Measurements from ENCODE around the gene MAP2K5.

MAP2K5 gene

GRCh38 chr15:67521783-67522568 lies 20.5 kb upstream of the MAP2K5 start:
- DNase-seq (ENCODE audit: low spot score) = no peak

GRCh38 chr15:67523330-67523729 lies 19.2 kb upstream of the MAP2K5 start:
- no peak for DNase-seq (ENCODE audit: low spot score)

GRCh38 chr15:67524235-67524634 lies 18.3 kb upstream of the MAP2K5 start:
- no peak for DNase-seq (ENCODE audit: low spot score)

GRCh38 chr15:67528513-67528912 lies 14.0 kb upstream of the MAP2K5 start:
- no peak for DNase-seq (ENCODE audit: low spot score)

- DNase-seq (ENCODE audit: low spot score) = no peak
Measured at GRCh38 chr15:67531379-67531914, 11.1 kb upstream of the MAP2K5 start.

- no peak for DNase-seq (ENCODE audit: low spot score)
Measured at GRCh38 chr15:67533873-67534272, 8.6 kb upstream of the MAP2K5 start.

- no peak for DNase-seq (ENCODE audit: low spot score)
Measured at GRCh38 chr15:67534360-67534759, 8.1 kb upstream of the MAP2K5 start.

- no peak for DNase-seq (ENCODE audit: low spot score)
Measured at GRCh38 chr15:67537771-67538170, 4.7 kb upstream of the MAP2K5 start.

- DNase-seq (ENCODE audit: low spot score) = peak; percentile 59
Measured at GRCh38 chr15:67543348-67543718, 830 bp downstream of the MAP2K5 start.

- no peak for DNase-seq (ENCODE audit: low spot score)
Measured at GRCh38 chr15:67544475-67544874, 2.0 kb downstream of the MAP2K5 start.

- DNase-seq (ENCODE audit: low spot score) = no peak
Measured at GRCh38 chr15:67545864-67546263, 3.4 kb downstream of the MAP2K5 start.

- DNase-seq (ENCODE audit: low spot score) = no peak
Measured at GRCh38 chr15:67547064-67547463, 4.6 kb downstream of the MAP2K5 start.

GRCh38 chr15:67547836-67548235 lies 5.3 kb downstream of the MAP2K5 start:
- no peak for DNase-seq (ENCODE audit: low spot score)

- no peak for DNase-seq (ENCODE audit: low spot score)
Measured at GRCh38 chr15:67548236-67548852, 5.8 kb downstream of the MAP2K5 start.

- DNase-seq (ENCODE audit: low spot score) = no peak
Measured at GRCh38 chr15:67548862-67549651, 6.6 kb downstream of the MAP2K5 start.

GRCh38 chr15:67549736-67550135 lies 7.2 kb downstream of the MAP2K5 start:
- no peak for DNase-seq (ENCODE audit: low spot score)

GRCh38 chr15:67550522-67550921 lies 8.0 kb downstream of the MAP2K5 start:
- no peak for DNase-seq (ENCODE audit: low spot score)

GRCh38 chr15:67551207-67551743 lies 8.8 kb downstream of the MAP2K5 start:
- DNase-seq (ENCODE audit: low spot score) = no peak

GRCh38 chr15:67554580-67554979 lies 12.1 kb downstream of the MAP2K5 start:
- no peak for DNase-seq (ENCODE audit: low spot score)

GRCh38 chr15:67556976-67557570 lies 14.6 kb downstream of the MAP2K5 start:
- no peak for DNase-seq (ENCODE audit: low spot score)

GRCh38 chr15:67558502-67558901 lies 16.0 kb downstream of the MAP2K5 start:
- no peak for DNase-seq (ENCODE audit: low spot score)

- peak; percentile 36 for DNase-seq (ENCODE audit: low spot score)
Measured at GRCh38 chr15:67559158-67559557, 16.7 kb downstream of the MAP2K5 start.

Measured in HuH-7 (cell line).